ENCODE measurements around the gene RSPH6A.

GRCh38 chr19:45777395-45777961 is 37.6 kb downstream of the RSPH6A start:
- TF ChIP-seq CTCF (conservative IDR thresholded peaks at IDR 0.05) (no peak), EZH2 (IDR thresholded peaks at IDR 0.05; ENCODE audit: low read depth) (no peak)

All from PC-9 (cell line).